SJCRH30 (cell line): ENCODE data around the gene PKIG. TPM values are rescaled to one million over a fixed set of nuclear protein-coding genes. Genes with fewer than 3 reads are reported as not detected.
"Not testable (repeated sequence)": the region's sequence is repeated elsewhere in the genome, so short reads cannot be mapped to it uniquely, and the experiment has no call there.

Experiments used
- DNase-seq, 2 experiments: peaks; one replicate each; pipeline ENCODE4 v3.0.0-alpha.2; 2015 to 2020
- H3K27ac ChIP-seq: fragments of 250-450 bp; sonication (Bioruptor Pico); 2 replicates; pipeline ENCODE4 v1.5.1; 2020; ENCODE audit warnings: mild to moderate bottlenecking, moderate library complexity
- H3K27me3 ChIP-seq: fragments of 250-450 bp; sonication (Bioruptor Pico); 2 replicates; pipeline ENCODE4 v1.5.1; 2020; ENCODE audit warnings: mild to moderate bottlenecking, moderate library complexity
- H3K36me3 ChIP-seq: fragments of 250-450 bp; sonication (Bioruptor Pico); 2 replicates; pipeline ENCODE4 v1.5.1; 2020; ENCODE audit warnings: mild to moderate bottlenecking, moderate library complexity
- H3K4me1 ChIP-seq: fragments of 250-450 bp; sonication (Bioruptor Pico); 2 replicates; pipeline ENCODE4 v1.5.1; 2020; ENCODE audit warnings: mild to moderate bottlenecking, moderate library complexity
- H3K4me3 ChIP-seq: fragments of 250-450 bp; sonication (Bioruptor Pico); 2 replicates; pipeline ENCODE4 v1.5.1; 2020; ENCODE audit warnings: mild to moderate bottlenecking, moderate library complexity
- H3K9me3 ChIP-seq: fragments of 250-450 bp; sonication (Bioruptor Pico); replicated peaks from 2 replicates; pipeline ENCODE4 v1.5.1; 2020; ENCODE audit warnings: mild to moderate bottlenecking, moderate library complexity
- total RNA-seq: library from RNA; depleted of rRNA; stranded (reverse); fragments of >200 nt; shearing (Covaris generic); gene quantifications from 2 replicates; pipeline ENCODE4 v1.2.3, GENCODE V29; 2014

The PKIG gene
- total RNA-seq, 1 experiment from 2014 or later = 10.1 TPM

DNA sequence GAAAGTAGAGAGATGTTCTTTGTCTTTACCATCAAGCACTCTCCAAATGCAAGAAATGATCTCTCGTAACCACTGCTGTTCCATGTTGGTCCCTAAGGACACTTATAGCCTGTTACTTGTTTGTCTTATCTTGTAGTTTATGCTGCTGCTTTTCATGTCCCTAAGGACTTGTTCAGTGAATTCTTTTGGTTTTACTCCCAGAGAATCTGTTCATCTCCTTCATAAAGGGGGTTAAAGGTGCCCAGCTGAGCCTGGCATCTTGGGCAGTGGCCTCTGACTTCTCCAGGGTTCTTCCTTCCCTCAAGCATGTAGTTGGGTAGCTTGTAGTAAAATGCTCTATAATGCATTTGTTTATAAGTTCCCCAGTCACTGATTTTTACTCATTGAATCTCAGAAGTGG is 864 bp upstream of the PKIG start:
- no peaks in the 10 kb centered on the region for H3K9me3 ChIP-seq
- DNase-seq = no peak
- no peaks in the 10 kb centered on the region; the same call in 1 of the 2 replicates for H3K27me3 ChIP-seq
- no peak overlapping the region for H3K27ac ChIP-seq
- H3K4me1 ChIP-seq = peaks cover 19% of the 10 kb centered on the region
- H3K36me3 ChIP-seq = no peaks in the 10 kb centered on the region
- H3K4me3 ChIP-seq = no peak overlapping the region

DNA sequence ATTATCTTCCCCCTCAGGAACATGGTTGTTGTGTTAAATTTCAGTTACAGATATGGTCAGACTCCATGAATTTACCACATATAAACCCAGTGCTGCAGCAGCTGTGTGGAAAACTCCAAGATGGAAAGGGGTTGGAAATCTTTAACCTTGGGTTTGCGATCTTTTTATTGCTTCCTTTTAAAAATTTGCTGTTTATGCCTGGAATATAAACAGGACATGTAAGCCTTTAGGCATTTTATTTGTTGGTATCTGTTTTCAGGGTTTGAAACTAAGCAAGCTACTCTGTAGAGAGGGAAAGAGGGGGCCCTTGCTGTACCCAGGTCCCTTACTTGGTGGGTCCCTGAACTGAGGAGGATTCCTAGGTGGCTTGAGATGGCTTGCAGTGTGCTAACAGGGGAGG is 778 bp downstream of the PKIG start:
- H3K4me1 ChIP-seq = peaks cover 16% of the 10 kb centered on the region
- H3K27ac ChIP-seq = no peak overlapping the region; the same call in 1 of the 2 replicates
- H3K4me3 ChIP-seq = peak overlapping the region; percentile 40
- DNase-seq = peak in 1 of 2 experiments; percentile 41
- no peaks in the 10 kb centered on the region; the same call in 1 of the 2 replicates for H3K27me3 ChIP-seq
- no peaks in the 10 kb centered on the region for H3K9me3 ChIP-seq
- H3K36me3 ChIP-seq = no peaks in the 10 kb centered on the region

GRCh38 chr20:44584162-44584561 is 1.8 kb downstream of the PKIG start:
- H3K27me3 ChIP-seq = no peaks in the 10 kb centered on the region; the same call in 1 of the 2 replicates
- H3K9me3 ChIP-seq = no peaks in the 10 kb centered on the region
- H3K27ac ChIP-seq = no peak overlapping the region
- DNase-seq = no peak
- H3K36me3 ChIP-seq = no peaks in the 10 kb centered on the region
- H3K4me1 ChIP-seq = peaks cover 16% of the 10 kb centered on the region
- H3K4me3 ChIP-seq = no peak overlapping the region

- no peaks in the 10 kb centered on the region for H3K27me3 ChIP-seq
- H3K4me1 ChIP-seq = peaks cover 16% of the 10 kb centered on the region
- H3K9me3 ChIP-seq = no peaks in the 10 kb centered on the region
- H3K36me3 ChIP-seq = no peaks in the 10 kb centered on the region
- no peak overlapping the region for H3K27ac ChIP-seq
- DNase-seq = no peak
- no peak overlapping the region for H3K4me3 ChIP-seq
These were observed 2.9 kb downstream of the PKIG start for GRCh38 chr20:44585057-44585963.

- peaks cover 13% of the 10 kb centered on the region for H3K4me1 ChIP-seq
- H3K27ac ChIP-seq = no peak overlapping the region
- no peak for DNase-seq
- H3K27me3 ChIP-seq = no peaks in the 10 kb centered on the region
- H3K9me3 ChIP-seq = no peaks in the 10 kb centered on the region
- no peaks in the 10 kb centered on the region for H3K36me3 ChIP-seq
- no peak overlapping the region for H3K4me3 ChIP-seq
These were observed 4.0 kb downstream of the PKIG start for GRCh38 chr20:44586289-44586911.

GRCh38 chr20:44587035-44587980 is 4.9 kb downstream of the PKIG start:
- Histone ChIP-seq H3K27ac (no peak overlapping the region), H3K36me3 (no peaks in the 10 kb centered on the region), H3K4me1 (peaks cover 4% of the 10 kb centered on the region; the same call in 1 of the 2 replicates), H3K4me3 (no peak overlapping the region), H3K27me3 (no peaks in the 10 kb centered on the region), H3K9me3 (no peaks in the 10 kb centered on the region)
- no peak for DNase-seq

DNA sequence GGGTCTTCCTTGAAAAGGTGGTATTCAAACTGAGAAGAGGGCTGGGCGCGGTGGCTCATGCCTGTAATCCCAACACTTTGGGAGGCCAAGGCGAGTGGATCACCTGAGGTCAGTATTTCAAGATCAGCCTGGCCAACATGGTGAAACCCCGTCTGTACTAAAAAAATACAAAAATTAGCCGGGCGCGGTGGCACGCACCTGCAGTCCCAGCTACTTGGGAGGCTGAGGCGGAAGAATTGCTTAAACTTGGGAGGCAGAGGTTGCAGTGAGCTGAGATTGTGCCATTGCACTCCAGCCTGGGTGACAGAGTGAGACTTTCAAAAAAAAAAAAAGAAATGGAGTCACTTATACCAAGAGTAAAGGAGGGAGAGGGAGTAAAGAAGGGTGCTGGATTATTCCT is 5.9 kb downstream of the PKIG start:
- H3K36me3 ChIP-seq, H3K4me3 ChIP-seq, H3K27me3 ChIP-seq, H3K4me1 ChIP-seq, DNase-seq, H3K27ac ChIP-seq, H3K9me3 ChIP-seq: not testable (repeated sequence)

- Histone ChIP-seq H3K9me3 (no peaks in the 10 kb centered on the region), H3K4me1 (no peaks in the 10 kb centered on the region), H3K27ac (no peak overlapping the region), H3K36me3 (no peaks in the 10 kb centered on the region), H3K27me3 (no peaks in the 10 kb centered on the region), H3K4me3 (no peak overlapping the region)
- DNase-seq = no peak
These were observed 7.2 kb downstream of the PKIG start for GRCh38 chr20:44589537-44589936.

- DNase-seq = no peak
- Histone ChIP-seq H3K36me3 (no peaks in the 10 kb centered on the region), H3K27me3 (no peaks in the 10 kb centered on the region), H3K4me1 (no peaks in the 10 kb centered on the region), H3K9me3 (no peaks in the 10 kb centered on the region), H3K27ac (no peak overlapping the region), H3K4me3 (no peak overlapping the region)
These were observed 8.8 kb downstream of the PKIG start for GRCh38 chr20:44590980-44591778.

DNA sequence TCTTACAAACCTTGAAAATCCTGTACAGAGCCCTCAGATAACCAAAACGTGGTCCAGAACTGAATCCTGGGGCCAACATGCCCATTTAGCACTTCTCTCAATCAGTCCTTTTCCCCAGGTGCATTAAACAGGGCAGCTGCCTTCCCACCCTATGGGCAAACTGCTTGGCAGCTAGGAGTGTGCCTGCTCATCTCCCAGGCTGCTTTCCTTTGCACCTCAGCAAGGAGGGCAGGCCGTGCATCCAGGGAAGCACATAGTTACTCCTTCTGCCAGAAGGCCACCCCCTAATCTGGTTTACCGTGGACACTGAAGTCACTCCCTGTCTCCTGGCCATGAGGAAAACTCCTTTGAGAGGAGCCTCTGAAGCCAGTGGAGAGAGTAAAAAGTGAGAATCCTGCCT is 10.0 kb downstream of the PKIG start:
- Histone ChIP-seq H3K27me3 (no peaks in the 10 kb centered on the region), H3K4me3 (no peak overlapping the region), H3K9me3 (no peaks in the 10 kb centered on the region), H3K27ac (no peak overlapping the region), H3K36me3 (no peaks in the 10 kb centered on the region), H3K4me1 (no peaks in the 10 kb centered on the region)
- DNase-seq = no peak

DNA sequence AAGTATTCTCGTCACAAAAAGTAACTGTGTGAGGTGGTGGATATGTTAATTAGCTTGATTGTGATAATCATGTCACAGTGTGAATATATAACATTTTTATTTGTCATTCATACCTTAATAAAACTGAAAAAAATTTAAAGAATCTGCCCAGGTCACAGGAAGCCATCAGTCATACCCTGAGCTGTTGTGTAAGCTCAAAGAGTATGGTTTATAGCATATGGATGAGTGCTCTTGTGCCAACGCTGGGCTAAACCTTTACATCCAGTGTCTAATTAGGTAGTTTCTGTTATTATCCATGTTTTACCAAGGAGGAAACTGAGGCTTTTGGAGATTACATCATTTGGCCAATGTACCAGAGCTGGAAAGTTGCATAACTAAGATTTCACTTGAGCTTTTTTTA is 11.4 kb downstream of the PKIG start:
- Histone ChIP-seq H3K4me3 (no peak overlapping the region), H3K27me3 (peaks cover 5% of the 10 kb centered on the region; the same call in 1 of the 2 replicates), H3K36me3 (no peaks in the 10 kb centered on the region), H3K9me3 (no peaks in the 10 kb centered on the region), H3K27ac (no peak overlapping the region), H3K4me1 (no peaks in the 10 kb centered on the region; the same call in 1 of the 2 replicates)
- no peak for DNase-seq

- Histone ChIP-seq H3K27ac (no peak overlapping the region), H3K4me3 (no peak overlapping the region), H3K9me3 (no peaks in the 10 kb centered on the region), H3K4me1 (no peaks in the 10 kb centered on the region; the same call in 1 of the 2 replicates), H3K27me3 (peaks cover 15% of the 10 kb centered on the region; the same call in 1 of the 2 replicates), H3K36me3 (no peaks in the 10 kb centered on the region)
- no peak for DNase-seq
These were observed 12.4 kb downstream of the PKIG start for GRCh38 chr20:44594730-44595129.

GRCh38 chr20:44596010-44596409 is 13.6 kb downstream of the PKIG start:
- Histone ChIP-seq H3K27ac (no peak overlapping the region), H3K36me3 (no peaks in the 10 kb centered on the region), H3K4me3 (no peak overlapping the region), H3K27me3 (peaks cover 20% of the 10 kb centered on the region; the same call in 1 of the 2 replicates), H3K9me3 (no peaks in the 10 kb centered on the region), H3K4me1 (no peaks in the 10 kb centered on the region; the same call in 1 of the 2 replicates)
- no peak for DNase-seq

DNA sequence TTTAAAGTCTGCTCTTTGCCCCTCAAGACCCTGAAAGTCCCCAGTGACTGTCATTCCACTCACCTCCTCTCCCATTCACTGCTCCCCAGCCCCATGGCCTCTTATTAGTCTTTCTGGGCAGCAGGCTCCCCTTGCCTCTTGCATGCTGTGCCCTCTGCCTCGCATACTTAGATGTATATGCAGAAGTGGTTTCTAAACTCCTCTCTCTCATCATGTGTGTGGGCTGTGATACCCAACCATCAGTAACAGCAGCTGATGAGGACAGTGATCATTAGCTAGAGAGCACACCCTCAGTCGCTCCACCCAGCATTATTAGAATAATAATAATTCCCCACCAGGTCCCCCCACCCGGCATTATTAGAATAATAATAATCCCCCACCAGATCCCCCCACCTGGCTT is 14.5 kb downstream of the PKIG start:
- DNase-seq = no peak
- Histone ChIP-seq H3K4me3 (no peak overlapping the region), H3K9me3 (no peaks in the 10 kb centered on the region), H3K27ac (no peak overlapping the region), H3K4me1 (no peaks in the 10 kb centered on the region; the same call in 1 of the 2 replicates), H3K27me3 (peaks cover 22% of the 10 kb centered on the region; the same call in 1 of the 2 replicates), H3K36me3 (no peaks in the 10 kb centered on the region)
